Nephron progenitor cell (in vitro differentiated cells): ENCODE measurements around the gene SUSD1.

Source experiments
- DNase-seq: peaks from one replicate; pipeline ENCODE4 v3.0.0; 2021
- H3K27ac Mint-ChIP-seq: 2 replicates; pipeline ENCODE4 v1.8.0; 2021; ENCODE audit warnings: mild to moderate bottlenecking, moderate library complexity, mixed read lengths
- H3K27me3 Mint-ChIP-seq: 2 replicates; pipeline ENCODE4 v1.8.0; 2021; ENCODE audit warnings: mild to moderate bottlenecking, low read depth, mixed read lengths; ENCODE audit not compliant: poor library complexity
- H3K36me3 Mint-ChIP-seq: 2 replicates; pipeline ENCODE4 v1.8.0; 2021; ENCODE audit warnings: low read depth, mixed read lengths
- H3K4me1 Mint-ChIP-seq: 2 replicates; pipeline ENCODE4 v1.8.0; 2021; ENCODE audit warnings: mixed read lengths
- H3K4me3 Mint-ChIP-seq: 2 replicates; pipeline ENCODE4 v1.8.0; 2021; ENCODE audit warnings: mild to moderate bottlenecking, moderate library complexity, mixed read lengths
- H3K9me3 Mint-ChIP-seq: 2 replicates; pipeline ENCODE4 v1.8.0; 2021; ENCODE audit warnings: mild to moderate bottlenecking, moderate library complexity, mixed read lengths
- TF ChIP-seq, protein P1 (sequence below): fragments of 200-600 bp; sonication (generic); IDR thresholded peaks from 2 replicates; pipeline ENCODE4 v1.5.0; 2021; ENCODE audit warnings: antibody characterized with exemption

The SUSD1 gene

DNA sequence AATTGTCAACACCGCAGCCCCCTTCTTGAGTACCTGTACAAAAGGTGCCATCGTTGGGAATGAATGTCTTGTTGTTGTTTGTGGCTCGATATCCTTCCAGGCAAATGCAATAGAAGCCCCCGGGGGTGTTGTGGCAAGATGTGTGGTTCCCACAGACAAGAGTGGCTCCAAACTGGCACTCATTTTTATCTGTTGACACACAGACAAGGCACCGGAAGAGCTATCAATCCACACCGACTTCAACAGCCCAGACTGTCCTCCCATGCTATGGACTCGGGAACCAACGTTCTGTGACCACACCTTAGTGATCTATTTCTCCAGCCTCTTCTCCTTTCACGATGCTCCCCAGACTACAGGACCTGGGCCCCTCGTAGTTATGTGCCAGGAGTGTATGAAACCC, 25.9 kb downstream of the SUSD1 start:
- H3K4me3 Mint-ChIP-seq: no peak overlapping the region
- H3K27me3 Mint-ChIP-seq: no peaks in the 10 kb centered on the region
- H3K36me3 Mint-ChIP-seq: peaks cover 20% of the 10 kb centered on the region
- H3K27ac Mint-ChIP-seq: peak overlapping the region; percentile 74
- no peaks in the 10 kb centered on the region for H3K9me3 Mint-ChIP-seq
- DNase-seq: no peak
- TF ChIP-seq, protein P1, sequence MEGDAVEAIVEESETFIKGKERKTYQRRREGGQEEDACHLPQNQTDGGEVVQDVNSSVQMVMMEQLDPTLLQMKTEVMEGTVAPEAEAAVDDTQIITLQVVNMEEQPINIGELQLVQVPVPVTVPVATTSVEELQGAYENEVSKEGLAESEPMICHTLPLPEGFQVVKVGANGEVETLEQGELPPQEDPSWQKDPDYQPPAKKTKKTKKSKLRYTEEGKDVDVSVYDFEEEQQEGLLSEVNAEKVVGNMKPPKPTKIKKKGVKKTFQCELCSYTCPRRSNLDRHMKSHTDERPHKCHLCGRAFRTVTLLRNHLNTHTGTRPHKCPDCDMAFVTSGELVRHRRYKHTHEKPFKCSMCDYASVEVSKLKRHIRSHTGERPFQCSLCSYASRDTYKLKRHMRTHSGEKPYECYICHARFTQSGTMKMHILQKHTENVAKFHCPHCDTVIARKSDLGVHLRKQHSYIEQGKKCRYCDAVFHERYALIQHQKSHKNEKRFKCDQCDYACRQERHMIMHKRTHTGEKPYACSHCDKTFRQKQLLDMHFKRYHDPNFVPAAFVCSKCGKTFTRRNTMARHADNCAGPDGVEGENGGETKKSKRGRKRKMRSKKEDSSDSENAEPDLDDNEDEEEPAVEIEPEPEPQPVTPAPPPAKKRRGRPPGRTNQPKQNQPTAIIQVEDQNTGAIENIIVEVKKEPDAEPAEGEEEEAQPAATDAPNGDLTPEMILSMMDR: no peak
- peaks cover 17% of the 10 kb centered on the region for H3K4me1 Mint-ChIP-seq

DNA sequence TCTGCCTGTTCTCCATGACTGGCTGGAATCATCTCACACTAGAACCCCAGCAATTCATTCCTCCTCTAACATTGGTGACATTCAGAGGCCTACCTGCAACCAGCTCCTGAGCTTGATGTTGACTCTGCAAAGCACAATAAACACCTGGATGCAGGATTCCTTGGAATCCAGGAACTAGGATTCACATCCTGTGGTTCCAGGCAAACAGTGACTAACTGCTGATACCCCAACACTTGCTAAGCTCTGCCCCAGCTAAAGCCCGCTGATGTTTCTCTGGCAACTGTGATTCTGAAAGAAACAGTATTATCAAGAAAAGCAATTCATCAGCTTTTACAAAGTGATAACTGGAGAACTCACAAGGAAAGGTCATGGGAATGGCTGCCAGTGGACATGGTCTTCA, 29.2 kb downstream of the SUSD1 start:
- Mint-ChIP-seq H3K9me3 (no peaks in the 10 kb centered on the region), H3K4me3 (no peak overlapping the region), H3K27me3 (no peaks in the 10 kb centered on the region), H3K27ac (no peak overlapping the region), H3K36me3 (peaks cover 33% of the 10 kb centered on the region), H3K4me1 (peaks cover 17% of the 10 kb centered on the region)
- DNase-seq: no peak
- TF ChIP-seq, protein P1: no peak

DNA sequence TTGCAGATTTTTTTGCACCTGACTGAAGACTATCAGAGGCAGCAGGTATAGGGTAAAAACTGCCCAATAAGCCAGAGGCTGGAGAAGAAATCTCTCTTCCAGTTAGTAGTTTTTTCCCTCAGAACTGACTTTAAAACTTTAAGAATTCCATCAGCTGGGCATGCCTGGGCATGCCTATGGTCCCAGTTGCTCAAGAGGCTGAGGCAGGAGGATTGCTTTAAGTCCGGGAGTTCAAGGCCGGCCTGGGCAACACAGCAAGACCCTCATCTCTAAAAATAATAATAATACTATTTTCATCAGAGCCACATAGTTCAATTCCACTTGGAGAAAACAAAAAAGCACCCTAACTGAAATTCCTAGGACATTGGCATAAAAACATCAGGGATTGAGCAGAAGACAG, 30.3 kb downstream of the SUSD1 start:
- H3K27ac Mint-ChIP-seq: no peak overlapping the region
- DNase-seq: no peak

DNA sequence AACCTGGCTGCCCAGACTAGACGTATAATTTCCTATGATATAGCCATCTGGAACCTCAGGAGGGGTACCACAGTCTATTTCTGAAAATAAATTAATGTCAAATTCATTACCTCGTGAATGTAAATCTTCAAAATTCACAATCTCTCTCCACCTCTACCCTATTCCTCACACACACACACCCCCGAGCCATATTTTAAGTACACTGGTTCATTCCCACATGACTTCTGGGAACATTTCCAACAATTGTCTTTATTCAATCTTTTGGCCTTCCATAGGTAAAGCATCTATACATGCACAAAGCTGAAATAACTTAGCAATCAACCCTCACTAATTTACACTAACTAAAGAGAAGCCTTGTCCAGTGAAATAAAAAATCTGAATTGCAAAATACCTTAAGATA, 32.7 kb downstream of the SUSD1 start:
- peaks cover 28% of the 10 kb centered on the region for H3K36me3 Mint-ChIP-seq
- H3K27me3 Mint-ChIP-seq: no peaks in the 10 kb centered on the region
- TF ChIP-seq, protein P1: no peak
- no peak overlapping the region for H3K27ac Mint-ChIP-seq
- H3K4me3 Mint-ChIP-seq: no peak overlapping the region
- no peaks in the 10 kb centered on the region for H3K4me1 Mint-ChIP-seq
- no peak for DNase-seq
- H3K9me3 Mint-ChIP-seq: no peaks in the 10 kb centered on the region

More for the DNA sequence above, 30.3 kb downstream of the SUSD1 start:
- no peaks in the 10 kb centered on the region for H3K27me3 Mint-ChIP-seq
- H3K4me1 Mint-ChIP-seq: peaks cover 13% of the 10 kb centered on the region
- no peak overlapping the region for H3K4me3 Mint-ChIP-seq
- H3K36me3 Mint-ChIP-seq: peaks cover 33% of the 10 kb centered on the region
- TF ChIP-seq, protein P1: no peak
- H3K9me3 Mint-ChIP-seq: no peaks in the 10 kb centered on the region

DNA sequence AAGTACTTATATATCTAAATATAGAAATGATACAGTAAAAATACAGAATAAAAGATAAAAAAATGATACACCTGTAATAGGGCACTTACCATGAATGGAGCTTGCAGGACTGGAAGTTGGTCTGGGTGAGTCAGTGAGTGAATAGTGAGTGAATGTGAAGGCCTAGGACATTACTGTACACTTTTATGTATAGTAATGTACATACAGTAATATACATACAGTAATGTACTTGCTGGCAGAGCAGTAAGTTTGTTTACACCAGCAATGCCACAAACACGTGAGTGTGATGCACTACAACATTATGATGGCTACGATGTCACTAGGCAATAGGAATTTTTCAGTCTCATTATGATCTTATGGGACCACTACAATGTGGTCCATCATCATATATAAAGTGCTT, 34.2 kb downstream of the SUSD1 start:
- Mint-ChIP-seq H3K36me3 (peaks cover 23% of the 10 kb centered on the region), H3K4me3 (no peak overlapping the region), H3K9me3 (no peaks in the 10 kb centered on the region), H3K27ac (no peak overlapping the region), H3K4me1 (no peaks in the 10 kb centered on the region), H3K27me3 (no peaks in the 10 kb centered on the region)
- no peak for DNase-seq
- TF ChIP-seq, protein P1: no peak

DNA sequence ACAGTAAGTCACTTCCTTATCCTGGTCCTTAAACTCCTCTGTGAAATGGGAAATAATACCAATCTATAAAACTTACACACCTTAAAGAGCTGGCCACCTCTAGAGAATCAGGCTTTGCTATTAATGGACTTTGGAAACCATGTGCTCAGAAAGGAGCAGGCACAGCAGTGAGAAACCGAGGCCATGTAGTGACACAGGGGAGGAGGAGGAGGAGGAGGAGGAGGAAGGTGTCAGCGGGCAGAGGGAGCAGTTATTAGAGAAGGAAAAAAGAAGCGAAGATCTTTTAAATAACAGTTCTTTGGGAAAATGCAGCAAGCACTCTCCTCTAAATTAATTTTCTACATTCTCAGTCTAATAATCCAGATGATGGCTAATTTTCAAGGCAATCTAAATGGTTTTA, 38.0 kb downstream of the SUSD1 start:
- Mint-ChIP-seq H3K9me3 (peaks cover 19% of the 10 kb centered on the region), H3K27me3 (peaks cover 4% of the 10 kb centered on the region), H3K4me3 (no peak overlapping the region), H3K36me3 (peaks cover 29% of the 10 kb centered on the region), H3K4me1 (no peaks in the 10 kb centered on the region), H3K27ac (no peak overlapping the region)
- TF ChIP-seq, protein P1: no peak
- DNase-seq: no peak
